OCI-LY3 (cell line): ENCODE data around the gene BCO1.

ENCODE experiments used
- EZH2phosphoT487 ChIP-seq: fragments of 200-600 bp; shearing (Covaris generic); IDR thresholded peaks from 2 replicates; pipeline ENCODE4 v1.6.1; 2018; ENCODE audit warnings: antibody characterized with exemption, mixed run types, low read depth
- TF ChIP-seq, protein P1 (sequence below): fragments of 200-600, 300-600 bp; sonication (generic); IDR thresholded peaks from 2 replicates; pipeline ENCODE4 v1.5.1; 2014; ENCODE audit warnings: antibody characterized with exemption, low read length, low read depth

DNA sequence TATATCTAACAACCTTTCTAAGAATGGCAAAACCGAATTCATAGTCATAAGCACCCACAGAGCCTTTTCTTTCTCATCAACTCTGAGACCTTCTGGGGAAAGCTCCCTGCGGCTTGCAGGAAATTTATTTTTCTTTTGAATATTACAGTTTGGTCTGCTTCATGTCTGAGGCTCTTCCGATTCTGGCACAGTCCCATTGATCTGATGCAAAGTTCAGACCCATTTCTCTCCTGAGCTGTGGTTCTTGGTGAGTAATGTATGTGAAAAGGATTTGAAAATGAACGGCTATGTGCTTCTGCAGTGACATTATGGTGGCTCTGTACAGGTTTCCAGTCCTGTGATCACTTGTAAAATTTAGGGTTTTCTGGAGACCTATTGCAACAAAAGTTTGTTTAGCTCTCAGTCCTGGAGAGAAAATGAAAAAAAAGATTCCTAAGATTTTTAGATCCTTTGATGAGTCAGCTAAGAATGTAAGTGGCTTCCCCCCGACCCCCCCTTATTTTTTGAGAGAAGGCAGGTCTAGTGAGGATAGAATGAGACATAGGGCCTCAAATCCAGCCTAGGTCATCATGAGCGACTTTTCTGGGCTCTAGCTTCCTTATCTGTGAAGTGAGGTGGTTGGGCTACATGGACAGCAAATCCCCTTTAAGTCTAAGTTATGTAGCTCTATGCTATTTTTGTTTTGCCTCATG, 80.9 kb downstream of the BCO1 start:
- TF ChIP-seq, protein P1, sequence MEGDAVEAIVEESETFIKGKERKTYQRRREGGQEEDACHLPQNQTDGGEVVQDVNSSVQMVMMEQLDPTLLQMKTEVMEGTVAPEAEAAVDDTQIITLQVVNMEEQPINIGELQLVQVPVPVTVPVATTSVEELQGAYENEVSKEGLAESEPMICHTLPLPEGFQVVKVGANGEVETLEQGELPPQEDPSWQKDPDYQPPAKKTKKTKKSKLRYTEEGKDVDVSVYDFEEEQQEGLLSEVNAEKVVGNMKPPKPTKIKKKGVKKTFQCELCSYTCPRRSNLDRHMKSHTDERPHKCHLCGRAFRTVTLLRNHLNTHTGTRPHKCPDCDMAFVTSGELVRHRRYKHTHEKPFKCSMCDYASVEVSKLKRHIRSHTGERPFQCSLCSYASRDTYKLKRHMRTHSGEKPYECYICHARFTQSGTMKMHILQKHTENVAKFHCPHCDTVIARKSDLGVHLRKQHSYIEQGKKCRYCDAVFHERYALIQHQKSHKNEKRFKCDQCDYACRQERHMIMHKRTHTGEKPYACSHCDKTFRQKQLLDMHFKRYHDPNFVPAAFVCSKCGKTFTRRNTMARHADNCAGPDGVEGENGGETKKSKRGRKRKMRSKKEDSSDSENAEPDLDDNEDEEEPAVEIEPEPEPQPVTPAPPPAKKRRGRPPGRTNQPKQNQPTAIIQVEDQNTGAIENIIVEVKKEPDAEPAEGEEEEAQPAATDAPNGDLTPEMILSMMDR: no peak
- TF ChIP-seq EZH2phosphoT487: no peak
